ENCODE results near the gene PHKB. TPM values are rescaled to one million over a fixed set of nuclear protein-coding genes. Genes with fewer than 3 reads are reported as not detected.

Gene PHKB
- polyA plus RNA-seq, 1 donor from 2014 or later, result 99.5 TPM

DNA sequence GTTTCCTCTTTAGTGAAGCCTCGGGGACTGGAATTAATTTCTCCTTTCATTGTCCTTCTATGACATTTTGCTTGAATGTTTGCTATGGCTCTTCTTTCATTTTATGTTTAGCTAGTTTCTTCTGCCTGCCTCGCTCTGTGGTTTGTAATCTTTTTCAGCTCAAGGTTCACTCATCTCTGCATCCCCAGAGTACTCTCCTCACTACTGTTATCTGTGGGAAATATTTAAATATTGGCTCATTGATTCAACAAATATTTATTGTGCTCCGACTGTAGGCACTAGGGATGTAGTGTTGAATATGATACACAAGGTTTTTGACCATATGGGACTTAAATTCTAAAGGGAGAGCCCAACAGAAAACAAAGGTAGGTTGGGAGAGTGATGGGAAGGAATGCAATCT lies 195.9 kb downstream of the PHKB start:
- TF ChIP-seq, protein P1, sequence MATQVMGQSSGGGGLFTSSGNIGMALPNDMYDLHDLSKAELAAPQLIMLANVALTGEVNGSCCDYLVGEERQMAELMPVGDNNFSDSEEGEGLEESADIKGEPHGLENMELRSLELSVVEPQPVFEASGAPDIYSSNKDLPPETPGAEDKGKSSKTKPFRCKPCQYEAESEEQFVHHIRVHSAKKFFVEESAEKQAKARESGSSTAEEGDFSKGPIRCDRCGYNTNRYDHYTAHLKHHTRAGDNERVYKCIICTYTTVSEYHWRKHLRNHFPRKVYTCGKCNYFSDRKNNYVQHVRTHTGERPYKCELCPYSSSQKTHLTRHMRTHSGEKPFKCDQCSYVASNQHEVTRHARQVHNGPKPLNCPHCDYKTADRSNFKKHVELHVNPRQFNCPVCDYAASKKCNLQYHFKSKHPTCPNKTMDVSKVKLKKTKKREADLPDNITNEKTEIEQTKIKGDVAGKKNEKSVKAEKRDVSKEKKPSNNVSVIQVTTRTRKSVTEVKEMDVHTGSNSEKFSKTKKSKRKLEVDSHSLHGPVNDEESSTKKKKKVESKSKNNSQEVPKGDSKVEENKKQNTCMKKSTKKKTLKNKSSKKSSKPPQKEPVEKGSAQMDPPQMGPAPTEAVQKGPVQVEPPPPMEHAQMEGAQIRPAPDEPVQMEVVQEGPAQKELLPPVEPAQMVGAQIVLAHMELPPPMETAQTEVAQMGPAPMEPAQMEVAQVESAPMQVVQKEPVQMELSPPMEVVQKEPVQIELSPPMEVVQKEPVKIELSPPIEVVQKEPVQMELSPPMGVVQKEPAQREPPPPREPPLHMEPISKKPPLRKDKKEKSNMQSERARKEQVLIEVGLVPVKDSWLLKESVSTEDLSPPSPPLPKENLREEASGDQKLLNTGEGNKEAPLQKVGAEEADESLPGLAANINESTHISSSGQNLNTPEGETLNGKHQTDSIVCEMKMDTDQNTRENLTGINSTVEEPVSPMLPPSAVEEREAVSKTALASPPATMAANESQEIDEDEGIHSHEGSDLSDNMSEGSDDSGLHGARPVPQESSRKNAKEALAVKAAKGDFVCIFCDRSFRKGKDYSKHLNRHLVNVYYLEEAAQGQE (IDR thresholded peaks at IDR 0.05; ENCODE audit: borderline replicate concordance), result no peak
- no peak for TF ChIP-seq POLR2AphosphoS5 (IDR thresholded peaks at IDR 0.05)
- TF ChIP-seq, protein P2, sequence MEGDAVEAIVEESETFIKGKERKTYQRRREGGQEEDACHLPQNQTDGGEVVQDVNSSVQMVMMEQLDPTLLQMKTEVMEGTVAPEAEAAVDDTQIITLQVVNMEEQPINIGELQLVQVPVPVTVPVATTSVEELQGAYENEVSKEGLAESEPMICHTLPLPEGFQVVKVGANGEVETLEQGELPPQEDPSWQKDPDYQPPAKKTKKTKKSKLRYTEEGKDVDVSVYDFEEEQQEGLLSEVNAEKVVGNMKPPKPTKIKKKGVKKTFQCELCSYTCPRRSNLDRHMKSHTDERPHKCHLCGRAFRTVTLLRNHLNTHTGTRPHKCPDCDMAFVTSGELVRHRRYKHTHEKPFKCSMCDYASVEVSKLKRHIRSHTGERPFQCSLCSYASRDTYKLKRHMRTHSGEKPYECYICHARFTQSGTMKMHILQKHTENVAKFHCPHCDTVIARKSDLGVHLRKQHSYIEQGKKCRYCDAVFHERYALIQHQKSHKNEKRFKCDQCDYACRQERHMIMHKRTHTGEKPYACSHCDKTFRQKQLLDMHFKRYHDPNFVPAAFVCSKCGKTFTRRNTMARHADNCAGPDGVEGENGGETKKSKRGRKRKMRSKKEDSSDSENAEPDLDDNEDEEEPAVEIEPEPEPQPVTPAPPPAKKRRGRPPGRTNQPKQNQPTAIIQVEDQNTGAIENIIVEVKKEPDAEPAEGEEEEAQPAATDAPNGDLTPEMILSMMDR (IDR thresholded peaks at IDR 0.05; ENCODE audit: poor library complexity, severe bottlenecking), result no peak
- no peak for TF ChIP-seq RAD21 (conservative IDR thresholded peaks at IDR 0.05)
- TF ChIP-seq SMC3 (conservative IDR thresholded peaks at IDR 0.05; ENCODE audit: poor library complexity), result no peak
- TF ChIP-seq EZH2 (IDR thresholded peaks at IDR 0.05; ENCODE audit: borderline replicate concordance, insufficient read depth, low read length, poor library complexity, severe bottlenecking), result no peak
- no peak for TF ChIP-seq MXI1 (conservative IDR thresholded peaks at IDR 0.05; ENCODE audit: poor library complexity, severe bottlenecking)
- no peak for TF ChIP-seq EP300 (conservative IDR thresholded peaks at IDR 0.05; ENCODE audit: poor library complexity, severe bottlenecking)
- TF ChIP-seq TAF1 (IDR thresholded peaks at IDR 0.05; ENCODE audit: low read depth), result no peak
- no peak overlapping the region for H3K4me2 ChIP-seq (ENCODE audit: low read length)
- no peak overlapping the region for H2AFZ ChIP-seq (ENCODE audit: low read depth, low read length)
- no peaks in the 10 kb centered on the region for H3K9me2 ChIP-seq (ENCODE audit: insufficient read depth, low read length)
- no peak overlapping the region for H3K27ac ChIP-seq (ENCODE audit: low read length)
- H3K4me3 ChIP-seq (ENCODE audit: low read length), result no peak overlapping the region
- no peaks in the 10 kb centered on the region for H3F3A ChIP-seq (ENCODE audit: insufficient read depth, low read length, poor library complexity, severe bottlenecking)
- H4K20me1 ChIP-seq (ENCODE audit: insufficient read depth), result no peaks in the 10 kb centered on the region
- H3K79me2 ChIP-seq (replicated peaks; ENCODE audit: insufficient read depth, low read length), result no peaks in the 10 kb centered on the region
- no peak overlapping the region for H3K9ac ChIP-seq (ENCODE audit: low read length)
- no peaks in the 10 kb centered on the region for H3K36me3 ChIP-seq (ENCODE audit: insufficient read depth, low read length)
- H3K27me3 ChIP-seq (ENCODE audit: insufficient read depth, low read depth, low read length), result no peaks in the 10 kb centered on the region
- H3K9me3 ChIP-seq (ENCODE audit: low read length), result no peaks in the 10 kb centered on the region

DNA sequence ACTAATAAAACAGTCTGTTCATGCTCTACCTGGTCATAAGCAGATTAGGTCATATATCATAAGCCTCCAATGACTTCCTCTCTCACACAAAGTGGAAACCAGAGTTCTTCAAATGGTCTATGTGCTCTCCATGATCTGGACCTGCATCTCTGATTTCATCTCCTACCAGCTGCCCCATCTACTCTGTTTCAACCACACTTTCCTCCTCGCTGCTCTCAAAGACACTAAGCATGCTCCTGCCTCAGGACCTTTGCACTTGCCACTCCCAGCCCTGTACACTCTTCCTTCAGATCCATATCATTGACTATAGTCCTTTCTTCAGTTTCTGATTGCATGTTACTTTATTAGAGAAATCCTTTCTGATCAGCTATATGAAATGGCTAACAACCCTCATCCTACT lies 196.8 kb downstream of the PHKB start:
- Histone ChIP-seq H3F3A (ENCODE audit: insufficient read depth, low read length, poor library complexity, severe bottlenecking) (no peaks in the 10 kb centered on the region), H3K27ac (ENCODE audit: low read length) (no peak overlapping the region), H3K9me3 (ENCODE audit: low read length) (no peaks in the 10 kb centered on the region), H3K79me2 (replicated peaks; ENCODE audit: insufficient read depth, low read length) (no peaks in the 10 kb centered on the region), H3K4me2 (ENCODE audit: low read length) (no peak overlapping the region), H2AFZ (ENCODE audit: low read depth, low read length) (no peak overlapping the region), H3K9me2 (ENCODE audit: insufficient read depth, low read length) (no peaks in the 10 kb centered on the region), H4K20me1 (ENCODE audit: insufficient read depth) (no peaks in the 10 kb centered on the region), H3K27me3 (ENCODE audit: insufficient read depth, low read depth, low read length) (no peaks in the 10 kb centered on the region), H3K9ac (ENCODE audit: low read length) (no peak overlapping the region), H3K36me3 (ENCODE audit: insufficient read depth, low read length) (no peaks in the 10 kb centered on the region), H3K4me3 (ENCODE audit: low read length) (no peak overlapping the region)
- TF ChIP-seq MXI1 (conservative IDR thresholded peaks at IDR 0.05; ENCODE audit: poor library complexity, severe bottlenecking) (no peak), SMC3 (conservative IDR thresholded peaks at IDR 0.05; ENCODE audit: poor library complexity) (no peak), TAF1 (IDR thresholded peaks at IDR 0.05; ENCODE audit: low read depth) (no peak), EZH2 (IDR thresholded peaks at IDR 0.05; ENCODE audit: borderline replicate concordance, insufficient read depth, low read length, poor library complexity, severe bottlenecking) (no peak), EP300 (conservative IDR thresholded peaks at IDR 0.05; ENCODE audit: poor library complexity, severe bottlenecking) (no peak), POLR2AphosphoS5 (IDR thresholded peaks at IDR 0.05) (no peak), RAD21 (conservative IDR thresholded peaks at IDR 0.05) (no peak)
- TF ChIP-seq, protein P2 (IDR thresholded peaks at IDR 0.05; ENCODE audit: poor library complexity, severe bottlenecking), result no peak
- TF ChIP-seq, protein P1 (IDR thresholded peaks at IDR 0.05; ENCODE audit: borderline replicate concordance), result no peak
